Measurements from ENCODE around the gene SEPTIN5. TPM values are rescaled to one million over a fixed set of nuclear protein-coding genes. Genes with fewer than 3 reads are reported as not detected.
A peak's percentile ranks its signal among the peaks of the same experiment; 100 is the strongest.

SEPTIN5 gene
- total and polyA plus RNA-seq, 9 of the 15 experiments (the other 6 are each of a cell fraction or from before 2014, with no cell fraction given) = 0.03 to 195 (median 119) TPM

DNA sequence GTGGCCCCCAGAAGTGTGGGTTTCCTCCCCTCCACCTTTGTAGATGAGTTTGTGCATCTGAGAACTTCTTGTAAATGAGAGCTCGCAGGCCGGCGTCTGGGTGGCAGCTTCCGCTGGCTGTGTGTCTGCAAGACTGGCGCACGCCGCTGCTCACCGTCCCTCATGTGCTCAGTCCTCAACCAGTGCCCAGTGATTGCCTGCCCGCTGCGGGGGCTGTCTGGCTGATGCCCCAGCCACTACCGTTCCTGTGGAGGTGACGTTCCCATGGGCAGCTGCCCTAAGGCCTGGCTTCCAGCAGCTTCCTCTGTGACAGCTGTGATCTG lies 55.1 kb downstream of the SEPTIN5 start (continued):
- TF ChIP-seq, protein P1, sequence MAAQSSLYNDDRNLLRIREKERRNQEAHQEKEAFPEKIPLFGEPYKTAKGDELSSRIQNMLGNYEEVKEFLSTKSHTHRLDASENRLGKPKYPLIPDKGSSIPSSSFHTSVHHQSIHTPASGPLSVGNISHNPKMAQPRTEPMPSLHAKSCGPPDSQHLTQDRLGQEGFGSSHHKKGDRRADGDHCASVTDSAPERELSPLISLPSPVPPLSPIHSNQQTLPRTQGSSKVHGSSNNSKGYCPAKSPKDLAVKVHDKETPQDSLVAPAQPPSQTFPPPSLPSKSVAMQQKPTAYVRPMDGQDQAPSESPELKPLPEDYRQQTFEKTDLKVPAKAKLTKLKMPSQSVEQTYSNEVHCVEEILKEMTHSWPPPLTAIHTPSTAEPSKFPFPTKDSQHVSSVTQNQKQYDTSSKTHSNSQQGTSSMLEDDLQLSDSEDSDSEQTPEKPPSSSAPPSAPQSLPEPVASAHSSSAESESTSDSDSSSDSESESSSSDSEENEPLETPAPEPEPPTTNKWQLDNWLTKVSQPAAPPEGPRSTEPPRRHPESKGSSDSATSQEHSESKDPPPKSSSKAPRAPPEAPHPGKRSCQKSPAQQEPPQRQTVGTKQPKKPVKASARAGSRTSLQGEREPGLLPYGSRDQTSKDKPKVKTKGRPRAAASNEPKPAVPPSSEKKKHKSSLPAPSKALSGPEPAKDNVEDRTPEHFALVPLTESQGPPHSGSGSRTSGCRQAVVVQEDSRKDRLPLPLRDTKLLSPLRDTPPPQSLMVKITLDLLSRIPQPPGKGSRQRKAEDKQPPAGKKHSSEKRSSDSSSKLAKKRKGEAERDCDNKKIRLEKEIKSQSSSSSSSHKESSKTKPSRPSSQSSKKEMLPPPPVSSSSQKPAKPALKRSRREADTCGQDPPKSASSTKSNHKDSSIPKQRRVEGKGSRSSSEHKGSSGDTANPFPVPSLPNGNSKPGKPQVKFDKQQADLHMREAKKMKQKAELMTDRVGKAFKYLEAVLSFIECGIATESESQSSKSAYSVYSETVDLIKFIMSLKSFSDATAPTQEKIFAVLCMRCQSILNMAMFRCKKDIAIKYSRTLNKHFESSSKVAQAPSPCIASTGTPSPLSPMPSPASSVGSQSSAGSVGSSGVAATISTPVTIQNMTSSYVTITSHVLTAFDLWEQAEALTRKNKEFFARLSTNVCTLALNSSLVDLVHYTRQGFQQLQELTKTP (IDR thresholded peaks at IDR 0.05; ENCODE audit: low read depth in 1 of 2, partially characterized antibody in 2 of 2) = no peak
- TF ChIP-seq HDAC6 (IDR thresholded peaks at IDR 0.05; ENCODE audit: low read depth, low read length) = 0 out of 2 replicates have a peak, but pooled peaks have one; percentile 13
- TF ChIP-seq HMGN3 (IDR thresholded peaks at IDR 0.05; ENCODE audit: borderline replicate concordance, extremely low read depth, insufficient read length, low read depth, low read length) = peak; percentile 38
- TF ChIP-seq POLR2A (conservative IDR thresholded peaks at IDR 0.05) = no peak
- 0 out of 2 replicates have a peak, but pooled peaks have one; percentile 30 for TF ChIP-seq POLR2G (IDR thresholded peaks at IDR 0.05; ENCODE audit: low read depth, low read length)
- TF ChIP-seq ATF7 (IDR thresholded peaks at IDR 0.05) = no peak
- TF ChIP-seq SIRT6 (IDR thresholded peaks at IDR 0.05; ENCODE audit: low read depth, low read length) = no peak
- TF ChIP-seq TCFL5 (CRISPR knock-in tag; conservative IDR thresholded peaks at IDR 0.05) = no peak
- TF ChIP-seq NR4A1 (CRISPR knock-in tag; IDR thresholded peaks at IDR 0.05) = 0 out of 2 replicates have a peak, but pooled peaks have one; percentile 56
- no peak for TF ChIP-seq NR4A1 (tag; IDR thresholded peaks at IDR 0.05)
- TF ChIP-seq CHD1 (IDR thresholded peaks at IDR 0.05; ENCODE audit: low read length) = peak; percentile 69
- TF ChIP-seq SAP30 (IDR thresholded peaks at IDR 0.05; ENCODE audit: borderline replicate concordance, insufficient read depth, low read depth, low read length, poor library complexity, severe bottlenecking) = peak; percentile 39
- no peak for TF ChIP-seq ZNF407 (IDR thresholded peaks at IDR 0.05; ENCODE audit: low read depth)
- TF ChIP-seq, protein P2, sequence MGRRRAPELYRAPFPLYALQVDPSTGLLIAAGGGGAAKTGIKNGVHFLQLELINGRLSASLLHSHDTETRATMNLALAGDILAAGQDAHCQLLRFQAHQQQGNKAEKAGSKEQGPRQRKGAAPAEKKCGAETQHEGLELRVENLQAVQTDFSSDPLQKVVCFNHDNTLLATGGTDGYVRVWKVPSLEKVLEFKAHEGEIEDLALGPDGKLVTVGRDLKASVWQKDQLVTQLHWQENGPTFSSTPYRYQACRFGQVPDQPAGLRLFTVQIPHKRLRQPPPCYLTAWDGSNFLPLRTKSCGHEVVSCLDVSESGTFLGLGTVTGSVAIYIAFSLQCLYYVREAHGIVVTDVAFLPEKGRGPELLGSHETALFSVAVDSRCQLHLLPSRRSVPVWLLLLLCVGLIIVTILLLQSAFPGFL (CRISPR knock-in tag; IDR thresholded peaks at IDR 0.05) = no peak
- TF ChIP-seq SETDB1 (IDR thresholded peaks at IDR 0.05; ENCODE audit: low read length) = peak; percentile 38
- no peak for TF ChIP-seq COPS2 (conservative IDR thresholded peaks at IDR 0.05)
